Fibroblast of skin of right biceps (primary cell): ENCODE results near the gene MRPS21.
"Not testable (repeated sequence)": the region's sequence is repeated elsewhere in the genome, so short reads cannot be mapped to it uniquely, and the experiment has no call there.

ENCODE experiments used
- DNase-seq: peaks from one replicate; pipeline ENCODE4 v3.0.0-alpha.2; 2013

MRPS21 gene

DNA sequence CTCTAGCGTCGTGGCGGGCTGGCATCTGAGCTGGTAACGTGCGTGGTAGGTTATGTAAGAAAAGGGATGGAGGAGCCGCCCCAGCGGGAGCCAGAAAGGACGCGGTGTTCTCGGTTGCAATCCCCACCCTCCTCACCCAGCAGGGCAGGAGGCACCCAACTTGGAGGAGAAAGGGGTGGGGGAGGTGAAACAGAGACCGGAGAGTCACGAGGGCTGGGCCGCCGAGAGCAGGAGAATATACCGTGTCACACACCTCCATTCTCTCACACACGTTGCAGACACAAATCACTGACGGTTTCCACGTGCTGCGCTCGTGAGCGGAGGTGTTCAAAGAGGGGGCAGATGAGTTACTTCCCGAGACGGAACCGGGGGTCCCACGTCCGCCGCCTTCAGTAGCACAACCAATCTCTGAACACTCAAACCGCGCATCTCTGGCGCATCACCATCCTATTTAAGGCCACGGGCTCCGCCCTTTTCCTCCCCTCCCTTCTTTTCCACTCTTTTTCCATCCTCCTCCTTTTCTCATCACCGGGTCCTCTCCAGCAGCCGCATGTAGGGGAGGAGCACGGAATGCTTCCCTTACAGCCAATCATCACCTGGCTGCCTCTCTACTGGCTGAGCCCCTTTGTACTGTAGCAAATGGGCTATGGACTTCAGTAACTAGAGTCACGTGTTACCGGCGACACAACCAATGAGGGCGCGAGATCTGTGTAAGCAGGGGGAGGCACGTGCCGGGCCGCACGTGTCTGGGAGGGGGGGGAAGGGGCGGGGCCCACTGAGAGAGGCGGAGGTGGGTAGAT is 11.7 kb upstream of the MRPS21 start, which contains the start of gene CIART:
Gene CIART, plus strand, starts transcription at position 797 of the 800 bp plus-strand sequence. CDS start 714 bp downstream, outside the sequence.
- peak; percentile 100 for DNase-seq

DNA sequence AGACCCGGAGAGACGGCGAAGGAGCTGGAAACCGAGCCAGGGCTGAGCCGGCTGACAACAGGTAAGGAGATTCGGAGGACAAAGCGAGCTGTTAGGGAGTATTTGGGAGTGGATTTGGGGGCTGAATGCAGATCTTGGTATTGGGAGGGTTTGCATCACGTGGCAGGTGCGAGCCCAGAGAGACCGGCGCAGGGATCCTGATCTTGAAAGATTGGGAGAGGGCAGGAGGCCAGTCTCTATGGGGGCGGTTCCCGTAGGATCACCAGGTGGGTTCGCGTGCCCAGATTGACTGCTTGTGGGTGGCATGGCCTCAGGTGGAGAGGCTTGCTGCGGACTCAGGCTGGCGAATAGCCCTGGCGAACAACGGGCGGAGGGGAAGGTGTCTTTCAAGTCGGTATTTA is 11.1 kb upstream of the MRPS21 start:
- DNase-seq, result no peak

DNA sequence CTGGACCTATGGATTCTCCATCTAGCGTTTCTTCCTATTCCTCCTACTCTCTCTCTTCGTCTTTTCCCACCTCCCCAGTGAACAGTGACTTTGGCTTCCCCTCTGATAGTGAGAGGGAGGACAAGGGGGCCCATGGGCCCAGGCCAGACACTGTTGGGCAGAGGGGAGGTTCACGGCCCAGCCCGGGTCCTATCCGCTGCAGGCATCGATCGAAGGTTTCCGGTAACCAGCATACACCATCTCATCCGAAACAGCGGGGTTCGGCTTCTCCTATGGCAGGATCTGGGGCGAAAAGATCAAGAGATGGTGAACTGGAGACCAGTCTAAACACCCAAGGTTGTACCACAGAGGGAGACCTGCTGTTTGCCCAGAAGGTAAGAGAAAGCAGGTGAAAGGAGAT is 10.4 kb upstream of the MRPS21 start:
- no peak for DNase-seq

DNA sequence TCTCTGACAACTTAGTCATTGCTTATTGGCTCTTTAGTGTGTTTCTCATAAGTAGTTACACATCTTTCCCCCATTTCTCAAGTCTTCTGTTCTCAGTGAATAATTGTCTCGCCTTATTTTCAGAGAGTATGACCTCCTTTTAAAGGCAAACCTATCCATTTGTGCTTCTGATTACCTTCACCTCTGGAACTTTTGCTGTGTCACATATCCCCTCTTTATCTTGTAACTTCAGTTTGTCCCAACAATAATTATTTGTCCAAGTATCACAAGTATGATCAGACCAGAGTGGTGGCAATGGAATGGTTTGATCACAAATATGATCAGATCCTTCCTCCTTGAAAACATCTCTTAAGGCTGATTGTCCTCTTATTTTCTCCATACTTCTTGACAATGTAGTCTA is 5.3 kb upstream of the MRPS21 start:
- DNase-seq, result no peak

DNA sequence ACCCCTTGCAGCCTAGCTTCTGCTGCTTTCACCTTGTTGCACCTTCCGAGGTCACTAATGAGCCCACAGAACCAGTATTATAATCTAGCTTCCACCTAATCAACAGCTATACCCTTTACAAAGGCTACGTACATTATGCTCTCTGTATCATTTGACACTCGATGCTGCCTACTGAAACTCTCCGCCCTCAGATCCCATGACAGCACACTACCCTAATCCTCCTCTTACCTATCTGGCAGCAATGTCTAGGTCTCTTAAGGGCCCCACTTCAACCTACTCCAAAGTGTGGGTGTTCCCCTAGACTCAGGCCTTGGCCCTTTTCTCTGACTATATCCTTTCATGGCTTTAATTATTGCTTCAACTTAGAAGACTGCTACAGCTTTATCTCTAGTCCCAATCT is 4.8 kb upstream of the MRPS21 start:
- DNase-seq, result no peak

DNA sequence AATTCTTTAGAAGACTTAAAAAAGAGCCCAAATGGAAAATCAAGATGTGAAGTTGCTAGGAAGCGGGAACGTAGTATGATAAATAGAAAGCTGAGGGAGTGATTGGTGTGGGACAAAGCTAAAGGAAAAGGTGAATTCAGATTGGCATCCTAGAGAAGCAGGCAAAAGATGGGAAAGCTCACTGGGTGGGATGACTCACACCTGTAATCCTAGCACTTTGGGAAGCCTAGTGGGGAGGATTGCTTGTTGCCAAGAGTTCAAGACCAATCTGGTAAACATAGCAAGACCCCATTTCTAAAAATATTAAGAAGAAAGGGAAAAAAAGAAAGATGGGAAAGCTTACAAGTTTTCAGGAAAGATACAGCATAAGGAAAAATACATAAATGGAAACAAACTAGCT is 1.8 kb downstream of the MRPS21 start:
- DNase-seq, result no peak

DNA sequence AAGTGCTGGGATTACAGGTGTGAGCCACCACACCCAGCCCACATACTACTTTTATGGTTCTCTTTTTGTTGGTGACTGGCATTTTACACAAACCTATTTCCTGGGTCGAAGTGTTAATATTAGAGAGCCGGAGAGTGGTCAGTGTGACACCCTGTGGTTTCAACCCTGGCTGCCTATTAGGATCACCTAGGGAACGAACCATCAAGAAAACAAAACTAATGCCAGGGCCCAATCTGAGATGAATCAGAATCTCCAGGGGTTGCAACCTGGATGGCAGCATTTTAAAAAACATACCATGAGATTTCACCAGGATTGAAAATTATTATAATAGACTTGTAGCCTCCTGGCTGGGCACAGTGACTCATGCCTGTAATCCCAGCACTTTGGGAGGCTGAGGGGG is 6.1 kb downstream of the MRPS21 start:
- DNase-seq, result no peak

DNA sequence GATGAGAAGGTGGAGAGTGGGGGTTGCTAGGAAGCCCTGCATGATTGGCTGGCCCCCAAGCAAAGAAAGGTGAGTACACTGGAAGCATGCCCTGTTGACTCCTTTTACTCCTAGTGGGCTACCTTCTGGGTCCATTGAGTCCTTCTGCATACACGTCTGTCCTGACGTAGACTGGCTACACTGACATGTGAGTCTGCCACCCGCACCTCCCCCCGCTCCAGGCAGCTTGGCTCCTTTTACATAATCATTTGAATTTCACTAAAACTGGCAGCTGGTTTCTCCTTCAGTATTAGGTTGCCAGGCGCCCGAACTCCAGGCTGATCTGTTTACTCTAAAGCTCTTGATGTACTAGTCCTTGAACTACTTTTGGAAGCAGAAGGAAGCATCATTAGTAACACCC is 8.7 kb downstream of the MRPS21 start:
- DNase-seq, result no peak

DNA sequence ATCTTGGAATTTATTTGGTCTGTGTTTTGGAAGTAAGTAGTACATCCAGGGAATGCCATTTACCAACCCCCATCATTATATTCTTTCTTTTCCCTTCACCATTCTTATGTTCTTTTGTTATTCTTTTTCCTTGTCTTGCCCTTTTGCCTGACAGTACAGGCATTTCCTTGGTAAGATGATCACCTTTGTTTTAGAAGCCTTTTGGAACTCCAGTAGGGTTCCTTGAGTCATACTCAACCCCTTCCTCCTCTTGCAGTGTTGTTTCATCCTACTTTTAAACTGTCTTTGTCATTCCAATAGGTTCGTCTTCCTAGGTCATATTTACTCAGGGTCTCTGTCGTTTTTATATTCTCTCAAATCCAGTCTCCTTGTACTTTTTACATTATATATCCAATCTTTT is 9.2 kb downstream of the MRPS21 start:
- DNase-seq, result no peak

DNA sequence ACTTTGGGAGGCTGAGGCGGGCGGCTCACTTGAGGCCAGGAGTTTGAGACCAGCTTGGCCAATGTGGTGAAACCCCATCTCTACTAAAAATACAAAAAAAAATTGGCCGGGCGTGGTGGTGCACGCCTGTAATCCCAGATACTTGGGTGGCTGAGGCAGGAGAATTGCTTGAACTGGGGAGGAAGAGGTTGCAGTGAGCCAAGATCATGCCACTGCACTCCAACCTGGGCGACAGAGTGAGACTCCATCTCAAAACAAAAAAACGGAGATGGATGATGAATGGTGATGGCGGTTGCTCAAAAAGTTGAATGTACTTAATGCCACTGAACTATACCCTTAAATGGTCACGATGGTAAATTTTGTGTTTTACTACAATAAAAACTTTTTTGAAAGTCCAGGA is 14.9 kb downstream of the MRPS21 start:
- not testable (repeated sequence) for DNase-seq

DNA sequence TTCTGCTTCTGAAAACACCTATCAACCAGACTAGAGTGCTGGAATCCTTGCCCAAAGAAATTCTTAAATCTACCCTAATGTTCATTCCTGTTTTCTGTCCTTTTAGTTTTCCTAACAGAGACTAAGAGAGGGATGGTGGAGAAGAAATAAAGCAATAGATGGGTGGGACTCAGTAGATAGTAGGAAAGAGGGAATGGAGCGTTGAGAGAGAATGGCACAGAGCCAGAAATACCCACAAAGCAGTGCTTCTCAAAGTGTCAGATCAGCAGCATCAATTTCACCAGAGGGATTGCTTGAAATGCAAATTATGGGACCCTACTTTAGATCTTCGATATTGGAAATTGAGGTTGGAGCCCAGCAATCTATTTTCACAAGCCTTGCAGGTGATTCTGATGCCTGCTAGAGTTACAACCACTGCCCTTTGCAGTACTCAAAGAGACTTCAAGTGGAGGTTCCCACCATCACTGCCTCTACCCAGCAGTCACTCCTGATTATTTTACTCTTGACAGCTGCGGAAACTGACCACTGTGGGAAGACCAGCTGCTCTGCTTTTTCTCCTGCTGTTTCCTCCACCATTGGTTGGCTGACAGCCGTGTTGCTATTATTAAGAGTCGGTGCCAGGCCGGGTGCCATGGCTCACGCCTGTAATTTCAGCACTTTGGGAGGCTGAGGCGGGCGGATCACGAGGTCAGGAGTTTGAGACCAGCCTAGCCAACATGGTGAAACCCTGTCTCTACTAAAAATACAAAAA is 16.3 kb downstream of the MRPS21 start:
- DNase-seq, result no peak

DNA sequence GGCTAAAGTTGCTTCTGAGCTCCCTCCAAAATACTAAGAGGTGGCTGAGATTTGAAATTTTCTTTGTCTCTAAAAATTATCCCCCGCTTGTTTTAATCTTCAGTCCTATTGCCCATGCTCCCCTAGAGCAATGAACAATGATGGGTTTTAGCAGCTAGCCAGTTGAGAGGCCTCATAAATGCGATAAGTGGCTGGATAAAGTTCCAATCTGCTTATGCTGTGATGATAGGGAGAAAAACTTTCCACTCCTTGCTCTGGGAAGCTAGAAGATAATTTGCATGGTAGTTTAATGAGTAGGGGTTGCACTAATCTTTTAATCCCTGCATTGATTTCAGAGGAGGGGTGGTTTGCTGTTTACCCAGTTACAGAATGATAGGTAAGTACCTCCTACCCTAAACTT is 18.1 kb downstream of the MRPS21 start:
- DNase-seq, result no peak

DNA sequence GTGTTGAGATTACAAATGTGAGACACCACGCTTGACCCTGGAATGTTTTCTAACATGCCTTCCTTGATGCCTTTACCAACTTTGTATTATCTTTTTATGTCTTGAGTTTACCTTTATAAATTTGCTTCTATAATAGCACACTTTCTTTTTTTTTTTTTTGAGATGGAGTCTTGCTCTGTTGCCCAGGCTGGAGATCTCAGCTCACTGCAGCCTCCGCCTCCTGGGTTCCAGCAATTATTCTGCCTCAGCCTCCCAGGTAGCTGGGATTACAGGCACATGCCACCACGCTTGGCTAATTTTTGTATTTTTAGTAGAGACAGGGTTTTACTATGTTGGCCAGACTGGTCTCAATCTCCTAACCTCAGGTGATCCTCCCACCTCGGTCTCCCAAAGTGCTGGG is 21.0 kb downstream of the MRPS21 start:
- not testable (repeated sequence) for DNase-seq

DNA sequence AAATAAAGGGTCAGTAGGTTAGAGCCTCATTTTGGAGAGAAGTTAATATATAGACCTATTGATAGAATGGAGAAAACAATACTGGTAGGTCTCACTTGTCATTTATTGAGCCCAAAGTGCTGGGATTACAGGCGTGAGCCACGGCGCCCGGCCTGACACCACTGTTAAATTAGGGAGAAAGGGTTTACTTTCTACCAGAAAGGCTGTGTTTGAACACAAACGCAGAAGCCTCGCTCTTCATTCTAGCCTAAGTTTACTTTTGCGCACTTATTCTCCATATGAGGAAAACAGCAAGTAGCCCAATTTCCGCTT is 27.0 kb downstream of the MRPS21 start:
- DNase-seq, result no peak

DNA sequence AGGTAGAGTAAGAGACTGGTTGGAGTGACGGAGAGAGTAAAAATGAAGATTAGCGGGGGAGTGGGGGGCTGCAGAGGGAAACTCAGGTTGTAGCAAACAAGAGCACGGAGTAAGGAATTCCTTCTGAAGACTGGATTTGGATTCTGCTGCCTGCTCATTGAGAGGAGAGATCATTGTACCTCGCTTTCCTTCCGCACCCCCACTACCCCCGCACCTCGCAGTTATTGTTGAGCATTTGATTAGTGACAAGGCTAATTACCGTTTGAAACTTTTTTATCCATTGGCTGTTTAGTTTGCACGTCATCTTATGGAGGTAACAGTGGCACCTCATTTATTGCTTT is 28.1 kb downstream of the MRPS21 start:
- no peak for DNase-seq

DNA sequence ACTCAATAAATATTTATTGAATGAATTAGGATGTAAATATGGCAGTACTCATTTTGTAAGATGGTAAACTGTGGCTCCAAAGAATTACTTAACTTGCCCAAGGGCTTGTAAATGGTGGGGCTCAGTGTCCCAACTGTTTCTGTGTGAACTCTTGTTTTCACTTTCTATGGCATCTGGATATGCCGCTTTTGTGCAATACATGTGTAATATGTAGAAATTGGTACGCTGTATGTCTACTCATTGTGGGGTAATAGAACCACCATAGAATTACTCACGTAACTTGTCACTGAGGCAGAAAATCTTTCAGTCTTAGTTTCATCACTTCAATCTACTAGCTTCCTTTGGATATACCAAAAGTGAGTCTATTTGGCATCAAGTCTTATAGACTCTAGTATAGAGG is 28.6 kb downstream of the MRPS21 start:
- DNase-seq, result no peak

DNA sequence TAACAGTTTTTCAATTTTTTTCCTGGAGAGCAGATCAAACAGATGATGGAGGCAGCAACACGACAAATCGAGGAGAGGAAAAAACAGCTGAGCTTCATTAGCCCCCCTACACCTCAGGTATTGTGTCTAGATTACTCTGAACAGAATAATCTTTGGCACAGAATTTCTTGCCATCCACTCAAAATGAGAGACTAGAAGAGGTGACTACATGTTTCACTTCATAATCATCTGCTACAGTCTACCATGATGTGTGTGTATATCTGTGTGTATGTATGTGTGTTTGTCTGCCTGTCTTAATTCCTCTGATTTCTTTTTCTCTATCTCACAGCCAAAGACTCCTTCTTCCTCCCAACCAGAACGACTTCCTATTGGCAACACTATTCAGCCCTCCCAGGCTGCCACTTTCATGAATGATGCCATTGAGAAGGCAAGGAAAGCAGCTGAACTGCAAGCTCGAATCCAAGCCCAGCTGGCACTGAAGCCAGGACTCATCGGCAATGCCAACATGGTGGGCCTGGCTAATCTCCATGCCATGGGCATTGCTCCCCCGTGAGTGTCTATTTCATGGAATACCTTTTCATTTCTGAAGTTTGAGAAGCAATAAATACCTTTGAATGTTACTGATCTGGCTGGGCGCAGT is 39.1 kb downstream of the MRPS21 start:
- DNase-seq, result no peak

DNA sequence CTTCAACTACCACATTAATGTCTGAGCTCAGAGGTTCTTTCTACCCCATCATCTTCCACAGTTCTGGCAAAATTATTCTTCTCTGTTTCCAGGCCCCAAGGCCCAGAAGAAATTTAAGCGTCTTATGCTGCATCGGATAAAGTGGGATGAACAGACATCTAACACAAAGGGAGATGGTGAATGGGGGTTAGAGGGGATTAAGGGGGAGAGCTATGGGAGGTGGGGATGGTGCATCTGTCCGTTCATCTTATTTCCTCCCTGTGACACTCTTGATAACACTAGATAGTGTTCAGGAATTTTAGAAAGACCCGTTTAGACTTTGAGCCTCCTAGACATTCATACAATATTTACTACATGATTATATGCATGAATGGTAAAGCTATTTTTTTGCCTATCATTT is 52.7 kb downstream of the MRPS21 start:
- no peak for DNase-seq

DNA sequence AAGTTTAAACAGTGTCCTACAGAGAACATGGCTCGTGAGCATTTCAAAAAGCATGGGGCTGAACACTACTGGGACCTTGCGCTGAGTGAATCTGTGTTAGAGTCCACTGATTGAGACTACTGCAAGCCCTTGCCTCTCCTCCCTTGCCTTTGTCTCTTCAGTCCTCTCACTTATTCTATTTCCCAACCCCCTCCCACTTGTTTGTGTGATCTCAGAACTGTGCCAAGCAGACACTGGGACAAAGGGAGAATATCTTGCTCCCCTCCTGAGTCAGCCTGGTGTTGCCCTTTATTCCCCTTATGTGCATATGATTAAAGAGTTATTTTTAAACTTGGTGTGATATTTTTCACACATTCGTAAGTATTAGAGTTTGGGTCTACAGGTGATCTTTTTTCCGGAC is 59.2 kb downstream of the MRPS21 start:
- no peak for DNase-seq
